Stimulated activated naive CD4-positive, alpha-beta T cell treated with Interleukin-2 at 50 U/mL for 16 hours (primary cell): ENCODE results near the gene KRT86.
"Not testable (repeated sequence)": the region's sequence is repeated elsewhere in the genome, so short reads cannot be mapped to it uniquely, and the experiment has no call there.

Source experiments
- DNase-seq: peaks from one replicate; lab custom pipeline; 2025; lab: John Stamatoyannopoulos, UW

Gene KRT86

DNA sequence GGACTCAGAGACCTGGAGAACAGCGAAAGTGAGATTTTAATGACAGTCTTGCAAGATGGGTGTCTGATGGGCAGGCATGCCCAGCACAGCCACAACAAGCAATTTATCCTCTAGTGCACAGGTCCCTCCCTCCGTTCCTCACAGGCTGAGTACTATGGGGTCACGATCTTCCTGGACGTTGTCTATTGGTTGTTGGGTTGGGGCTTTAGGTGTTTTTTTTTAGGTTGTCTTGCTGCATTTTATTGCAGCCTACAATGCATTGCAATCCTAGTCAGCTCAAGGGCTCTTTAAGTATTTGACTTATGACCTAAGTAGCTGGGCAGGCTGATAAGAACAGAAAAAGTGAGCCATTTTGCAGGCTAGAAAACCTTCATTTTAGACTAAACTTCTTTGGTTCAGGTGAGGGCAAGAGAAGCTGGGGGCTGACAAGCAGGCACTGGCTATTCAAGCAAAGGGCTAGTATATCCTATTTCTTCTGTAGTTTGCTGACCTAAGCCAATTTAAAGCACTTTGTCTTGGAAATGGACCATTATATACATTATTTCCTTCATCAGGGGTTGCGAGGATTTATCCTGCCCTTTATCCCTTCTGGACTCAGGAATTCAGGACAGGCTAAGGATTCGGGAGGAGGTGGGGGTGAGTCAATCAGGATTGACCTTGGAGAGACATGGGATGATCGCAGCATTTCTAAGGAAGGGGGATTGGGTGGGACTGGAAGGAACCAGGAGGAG is 35.4 kb upstream of the KRT86 start:
- DNase-seq: no peak

DNA sequence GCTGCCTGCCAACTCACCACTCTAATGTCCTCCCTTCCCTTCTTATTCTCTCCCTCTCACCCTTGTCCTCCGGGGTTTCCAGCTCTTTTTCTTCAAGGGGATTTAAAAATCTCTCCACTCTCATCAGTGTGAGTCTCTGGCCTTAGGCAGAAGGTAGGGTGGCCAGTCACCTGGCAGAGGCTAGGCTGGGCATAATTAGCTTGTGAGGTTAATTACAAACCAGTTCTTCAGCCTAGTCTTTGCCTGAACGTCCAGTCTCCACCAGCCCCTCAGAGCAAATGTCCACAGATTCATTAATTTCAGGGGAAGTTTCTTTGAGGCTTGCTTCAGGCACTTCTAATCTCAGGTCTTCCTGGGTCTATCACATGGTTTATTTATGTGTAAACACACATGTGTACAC is 34.7 kb upstream of the KRT86 start:
- no peak for DNase-seq

- not testable (repeated sequence) for DNase-seq
Measured at GRCh38 chr12:52240247-52240646, 34.2 kb upstream of the KRT86 start.

DNA sequence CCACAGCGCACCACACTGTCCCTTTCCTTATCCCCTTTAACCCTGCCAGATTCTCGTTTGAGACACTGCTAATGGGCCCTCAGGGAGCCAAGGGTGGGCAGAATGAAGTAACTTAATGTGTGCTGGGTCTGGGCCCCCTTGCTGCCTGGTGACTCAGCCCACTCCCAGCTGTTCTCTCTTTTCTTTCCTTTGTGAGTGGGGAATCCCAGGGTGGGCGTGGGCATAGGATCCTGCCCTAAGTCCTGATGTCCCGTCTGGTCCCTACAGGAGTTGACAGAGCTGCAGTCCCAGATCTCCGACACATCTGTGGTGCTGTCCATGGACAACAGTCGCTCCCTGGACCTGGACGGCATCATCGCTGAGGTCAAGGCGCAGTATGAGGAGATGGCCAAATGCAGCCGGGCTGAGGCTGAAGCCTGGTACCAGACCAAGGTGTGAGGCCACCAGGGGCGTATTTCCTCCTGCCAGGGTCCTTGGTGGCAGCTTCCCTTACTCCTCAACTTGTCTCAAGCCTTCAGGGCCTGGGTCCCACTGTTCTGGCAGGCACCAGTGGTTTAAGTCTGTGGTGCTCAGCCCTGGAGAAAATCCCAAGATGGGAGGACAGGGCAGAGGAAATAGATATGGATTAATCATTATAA is 33.1 kb upstream of the KRT86 start:
- no peak for DNase-seq

DNA sequence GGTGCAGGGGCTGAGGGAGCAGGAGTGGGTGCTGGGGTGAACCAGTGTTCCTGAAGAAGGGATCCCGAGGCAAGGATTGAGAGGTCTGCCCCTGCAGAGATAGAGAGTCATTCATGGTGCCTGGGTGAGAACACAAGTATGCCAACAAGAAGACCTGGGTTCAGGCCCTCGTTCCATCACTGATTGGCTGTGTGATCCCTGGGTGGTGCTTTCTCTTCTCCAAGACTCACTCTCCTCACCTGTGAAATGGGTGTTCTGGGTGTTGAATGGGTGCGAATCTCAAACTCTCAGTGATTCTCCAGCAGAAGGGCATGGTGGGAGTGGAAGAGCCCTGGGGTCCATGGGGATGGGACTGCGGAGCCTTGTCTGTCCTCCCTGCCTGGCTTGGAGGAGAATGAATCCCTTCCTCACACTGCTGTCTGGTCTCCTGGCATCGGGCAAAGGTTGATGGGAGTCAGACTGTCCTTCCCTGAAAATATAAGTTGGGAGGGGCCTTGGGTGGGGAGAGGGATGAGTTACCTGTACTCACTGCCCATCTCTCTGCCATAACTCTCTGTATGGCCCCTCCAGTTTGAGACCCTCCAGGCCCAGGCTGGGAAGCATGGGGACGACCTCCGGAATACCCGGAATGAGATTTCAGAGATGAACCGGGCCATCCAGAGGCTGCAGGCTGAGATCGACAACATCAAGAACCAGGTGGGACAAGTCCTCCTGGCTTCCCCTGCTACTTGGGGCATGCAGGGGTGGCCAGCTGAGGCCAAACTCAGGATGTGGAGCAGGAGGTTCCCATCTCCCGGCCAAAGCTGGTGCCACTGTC is 31.8 kb upstream of the KRT86 start:
- DNase-seq: no peak

DNA sequence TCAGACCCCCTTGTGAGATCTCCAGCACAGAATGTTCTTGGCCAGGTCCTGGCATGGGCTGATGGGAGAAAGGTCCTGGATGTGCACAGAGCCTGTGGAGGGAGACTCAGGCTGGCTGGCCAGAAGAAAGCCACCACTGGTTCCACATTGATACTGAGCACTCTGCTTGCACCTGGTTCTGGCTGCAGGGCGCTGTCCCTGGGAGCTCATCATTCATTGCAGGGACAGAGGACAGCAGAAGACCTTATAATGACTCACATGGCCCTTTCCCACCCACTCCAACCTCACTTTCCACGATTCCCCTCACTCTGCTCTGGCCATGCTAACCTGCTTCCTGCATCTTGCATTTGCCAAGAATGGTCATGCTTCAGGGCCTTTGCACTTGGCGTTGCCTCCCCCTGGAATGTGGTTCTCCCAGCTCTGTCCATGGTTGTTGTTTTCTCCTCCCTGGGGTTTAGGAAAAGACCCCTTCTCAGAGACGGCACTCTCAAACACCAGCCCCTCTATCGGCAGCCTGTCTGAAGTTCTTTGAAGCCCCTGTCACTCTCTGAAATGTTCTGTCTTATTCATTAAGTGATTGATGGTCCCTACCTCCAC is 31.1 kb upstream of the KRT86 start:
- DNase-seq: no peak

DNA sequence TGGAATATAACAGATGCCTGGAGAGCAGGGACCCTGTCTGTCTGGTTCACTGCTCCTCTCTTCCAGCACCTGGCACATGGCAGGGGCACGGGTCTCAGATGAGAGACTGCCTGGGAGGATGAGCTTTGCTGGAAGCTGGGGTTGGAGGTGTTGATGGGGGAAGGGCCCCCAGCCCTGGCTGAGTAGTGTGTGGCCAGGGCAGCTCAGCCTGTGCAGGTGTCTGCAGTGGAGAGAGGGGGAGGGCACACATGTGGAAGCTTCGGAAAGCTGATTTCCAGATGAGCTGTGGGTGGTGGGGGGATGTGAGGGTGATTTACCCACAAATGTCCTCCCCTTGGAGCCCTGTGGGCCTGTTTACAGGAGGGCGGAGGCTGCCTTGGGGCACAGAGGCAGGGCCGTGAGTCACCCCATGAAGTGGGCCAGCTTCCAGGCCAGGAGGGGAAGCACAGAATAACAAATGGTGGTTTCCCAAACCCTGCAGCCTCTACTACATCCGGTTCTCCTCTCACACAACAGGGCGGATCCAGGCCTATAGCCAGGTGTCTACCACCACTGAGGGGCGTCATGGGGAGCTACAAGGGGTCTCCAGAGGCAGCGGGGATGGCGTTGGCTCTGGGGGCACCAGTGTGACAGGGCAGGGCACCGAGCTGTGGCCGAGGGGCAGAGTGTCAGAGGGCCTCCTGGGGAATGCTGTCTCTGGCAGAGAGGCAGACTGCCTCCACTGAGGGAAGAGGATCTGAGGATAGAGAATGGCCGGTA is 30.4 kb upstream of the KRT86 start:
- peak; percentile 70 for DNase-seq

DNA sequence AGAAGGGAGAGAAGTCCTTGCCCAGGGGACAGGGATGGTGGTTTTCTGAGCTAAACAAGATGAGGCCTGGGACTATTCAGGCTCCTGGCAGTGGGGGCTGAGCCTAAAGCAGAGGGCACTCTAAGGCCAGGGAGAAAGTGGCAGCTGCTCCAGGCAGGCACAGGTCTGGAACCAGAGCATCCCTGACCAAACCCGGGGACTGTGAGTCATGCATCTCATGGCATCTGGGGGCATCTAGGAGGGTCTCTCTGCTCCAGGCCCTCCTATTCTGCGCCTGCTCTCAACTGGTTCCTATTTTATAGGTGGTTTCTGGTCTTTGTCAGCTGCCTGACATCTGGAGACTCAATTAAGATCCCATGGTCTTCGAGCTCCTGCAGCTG is 29.8 kb upstream of the KRT86 start:
- no peak for DNase-seq

DNA sequence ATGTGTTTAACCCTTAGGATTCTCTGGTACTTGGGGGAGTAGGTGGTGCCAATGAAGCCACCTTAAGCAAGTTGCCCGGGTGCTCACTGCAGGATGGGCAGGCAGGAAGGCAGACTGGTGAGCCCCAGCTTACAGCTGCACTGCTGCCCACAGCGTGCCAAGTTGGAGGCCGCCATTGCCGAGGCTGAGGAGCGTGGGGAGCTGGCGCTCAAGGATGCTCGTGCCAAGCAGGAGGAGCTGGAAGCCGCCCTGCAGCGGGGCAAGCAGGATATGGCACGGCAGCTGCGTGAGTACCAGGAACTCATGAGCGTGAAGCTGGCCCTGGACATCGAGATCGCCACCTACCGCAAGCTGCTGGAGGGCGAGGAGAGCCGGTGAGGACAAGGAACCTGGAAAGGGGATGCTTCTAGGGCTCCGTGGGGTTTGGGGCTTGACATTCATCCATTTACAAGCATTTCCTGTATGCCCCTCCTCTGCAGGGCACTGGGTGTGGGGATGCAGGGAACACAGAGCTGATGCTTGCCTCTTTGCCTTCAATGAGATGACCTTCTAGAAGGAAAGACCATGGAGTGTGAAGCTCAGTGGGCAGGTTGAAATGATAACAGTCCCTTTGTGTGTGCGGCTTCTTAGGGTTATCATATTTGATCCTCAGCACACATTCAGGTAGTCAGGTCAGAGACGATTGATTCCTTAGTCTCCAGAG is 29.0 kb upstream of the KRT86 start:
- DNase-seq: no peak

DNA sequence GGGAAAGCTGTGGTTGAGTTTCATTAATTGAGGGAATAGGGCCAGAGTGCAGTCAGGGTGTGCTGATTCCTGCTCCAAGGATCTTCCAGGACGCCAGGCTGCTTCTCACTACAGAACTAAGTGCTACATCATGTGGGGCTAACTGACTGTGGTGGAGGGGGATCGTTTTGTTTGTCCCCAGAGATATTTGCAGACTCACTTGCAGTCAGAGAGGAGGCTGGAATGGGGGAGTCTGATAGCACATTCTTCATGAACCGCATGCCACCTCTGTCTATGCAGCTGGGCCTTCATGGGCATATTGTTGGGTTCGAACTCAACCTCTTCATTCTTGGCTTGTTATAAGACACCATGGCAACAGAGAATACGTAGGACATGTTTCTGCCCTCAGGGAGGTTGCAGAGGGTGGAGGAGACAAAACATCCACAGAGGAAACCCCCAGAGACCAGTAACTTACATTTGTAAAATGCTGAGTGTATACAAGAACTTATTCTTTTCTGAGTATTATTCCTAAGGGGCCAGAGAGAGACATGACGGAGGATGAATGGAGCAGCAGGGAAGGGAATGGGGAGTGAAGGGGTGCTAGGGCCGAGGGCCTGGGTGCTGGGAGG is 28.4 kb upstream of the KRT86 start:
- DNase-seq: no peak

- no peak for DNase-seq
Measured at GRCh38 chr12:52246720-52247621, 27.5 kb upstream of the KRT86 start.

DNA sequence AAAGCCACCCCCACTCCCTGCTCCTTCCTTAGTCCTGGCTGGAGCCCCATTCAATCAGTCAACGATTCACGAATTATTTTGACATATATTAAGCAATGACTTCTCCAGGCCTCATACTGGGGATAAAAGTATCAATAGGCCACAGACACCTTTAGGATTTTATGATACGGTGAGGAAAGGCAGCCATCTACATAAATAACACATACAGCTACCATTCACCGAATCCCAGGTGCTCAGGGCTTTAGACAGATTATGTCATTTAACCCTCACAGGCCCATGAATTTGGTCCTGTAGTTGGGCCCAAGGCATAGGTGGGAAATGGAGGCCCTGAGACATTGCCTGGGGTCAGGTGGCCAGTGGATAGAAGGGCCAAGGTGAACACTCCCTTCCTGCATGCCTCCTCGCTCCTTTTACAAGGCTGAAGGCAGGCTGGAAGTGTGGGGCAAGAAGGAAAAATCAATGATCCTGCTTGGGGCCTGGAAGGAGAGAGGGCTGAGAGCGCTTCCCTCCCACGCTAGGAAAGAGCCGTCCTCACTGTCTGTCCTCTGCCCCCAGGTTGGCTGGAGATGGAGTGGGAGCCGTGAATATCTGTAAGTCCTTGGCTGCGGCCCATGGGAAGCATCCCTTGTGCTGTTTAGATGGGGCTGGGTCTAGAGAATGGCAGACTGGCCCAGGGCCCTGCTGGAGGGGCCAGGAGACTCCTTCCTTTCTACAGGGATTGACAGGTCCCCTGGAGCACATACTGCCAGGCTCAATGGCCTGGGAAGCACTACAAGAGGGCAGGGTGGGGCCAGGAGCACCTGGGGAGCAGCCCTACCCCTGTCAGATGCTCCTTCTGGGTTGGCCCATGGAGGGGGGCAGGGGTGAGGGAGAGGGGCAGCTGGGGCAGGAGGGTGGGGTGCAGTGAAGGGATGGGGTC is 26.6 kb upstream of the KRT86 start:
- DNase-seq: no peak

DNA sequence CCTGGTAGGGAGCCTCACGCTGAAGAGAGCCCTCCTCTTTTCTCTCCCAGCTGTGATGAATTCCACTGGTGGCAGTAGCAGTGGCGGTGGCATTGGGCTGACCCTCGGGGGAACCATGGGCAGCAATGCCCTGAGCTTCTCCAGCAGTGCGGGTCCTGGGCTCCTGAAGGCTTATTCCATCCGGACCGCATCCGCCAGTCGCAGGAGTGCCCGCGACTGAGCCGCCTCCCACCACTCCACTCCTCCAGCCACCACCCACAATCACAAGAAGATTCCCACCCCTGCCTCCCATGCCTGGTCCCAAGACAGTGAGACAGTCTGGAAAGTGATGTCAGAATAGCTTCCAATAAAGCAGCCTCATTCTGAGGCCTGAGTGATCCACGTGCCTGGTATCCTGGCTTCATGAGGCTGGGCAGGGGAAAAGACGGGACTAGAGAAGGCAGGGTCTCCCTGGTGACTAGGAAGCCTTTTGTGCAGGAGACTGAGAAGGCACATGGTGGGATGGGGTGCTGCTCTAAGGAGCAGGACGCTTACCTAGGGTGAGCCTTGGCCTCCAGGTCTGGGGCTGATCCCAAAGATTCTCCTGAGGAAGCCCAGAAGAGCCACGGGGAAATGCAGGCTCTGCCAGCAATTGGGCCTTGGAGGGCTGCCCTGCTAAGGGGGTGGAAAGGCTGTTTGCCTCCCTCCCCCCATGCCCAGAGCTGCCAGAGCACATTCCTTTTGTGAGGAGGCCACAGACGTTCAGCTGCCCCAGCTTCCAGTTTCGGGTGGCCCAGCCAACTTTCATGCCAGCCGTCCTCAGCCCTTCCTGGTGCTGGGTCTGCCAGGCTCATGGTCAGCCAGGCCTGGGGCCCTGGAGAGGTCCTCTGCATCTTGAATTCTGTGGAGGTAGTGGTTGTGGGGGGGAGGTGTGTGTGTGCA is 25.6 kb upstream of the KRT86 start:
- DNase-seq: no peak

DNA sequence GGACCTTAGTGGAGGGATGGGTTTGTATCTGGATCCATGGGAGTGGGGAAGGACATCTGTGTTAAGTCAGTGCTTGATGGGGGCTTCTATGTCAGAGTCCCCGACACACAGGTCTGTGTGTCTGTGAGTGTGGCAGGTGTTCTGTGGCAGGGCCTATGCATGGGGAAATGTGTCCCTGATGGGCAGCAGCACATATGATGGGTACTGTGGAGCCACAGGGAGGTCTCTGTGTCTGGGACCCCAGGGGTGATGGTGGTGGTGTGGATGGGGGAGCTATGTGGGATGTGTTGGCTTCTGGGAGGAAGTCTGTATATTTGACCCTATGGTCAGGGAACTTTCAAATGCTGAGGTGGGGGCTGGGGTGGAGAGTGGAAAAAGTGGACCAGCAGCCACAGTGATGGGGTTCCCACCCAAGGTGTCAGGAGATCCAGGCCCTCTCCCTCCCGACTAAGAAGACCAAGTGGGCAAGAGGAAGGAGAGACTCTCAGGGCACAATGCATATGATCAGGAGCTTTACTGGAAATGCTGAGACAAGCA is 24.9 kb upstream of the KRT86 start:
- DNase-seq: no peak

- DNase-seq: no peak
Measured at GRCh38 chr12:52250048-52250990, 24.1 kb upstream of the KRT86 start.

DNA sequence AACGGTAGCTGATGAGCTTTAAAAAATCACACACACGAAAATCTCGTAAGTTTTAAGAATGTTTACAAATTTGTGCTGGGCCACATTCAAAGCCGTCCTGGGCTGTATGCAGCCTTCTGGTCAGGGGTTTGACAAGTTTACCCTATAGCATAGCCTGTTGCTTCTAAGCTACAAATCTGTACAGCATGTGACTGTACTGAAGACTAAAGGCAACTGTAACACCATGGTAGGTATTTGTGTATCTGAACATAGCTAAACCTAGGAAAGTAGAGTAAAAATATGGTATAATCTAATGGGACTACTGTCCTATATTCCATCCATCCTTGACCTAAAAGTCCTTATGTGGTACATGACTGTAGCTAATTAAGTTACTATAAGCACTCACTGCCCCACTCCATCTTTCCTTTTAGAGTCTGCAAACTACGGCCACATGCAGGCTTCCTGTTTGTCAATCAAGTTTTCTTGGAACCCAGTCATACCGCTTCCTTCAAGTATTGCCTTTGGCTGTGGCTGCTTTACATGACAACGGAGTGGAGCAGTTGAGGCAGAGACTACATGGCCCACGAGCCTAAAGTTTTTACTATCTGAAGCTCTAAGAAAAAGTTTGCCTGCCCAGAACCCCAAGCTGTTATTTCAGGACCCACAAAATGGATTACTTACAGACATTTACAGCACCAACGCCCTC is 22.9 kb upstream of the KRT86 start:
- DNase-seq: no peak
